Epithelial cell of esophagus (primary cell): ENCODE data around the gene SRPK2.
"Not testable (repeated sequence)": the region's sequence is repeated elsewhere in the genome, so short reads cannot be mapped to it uniquely, and the experiment has no call there.

Source experiments
- DNase-seq: peaks from one replicate; pipeline ENCODE4 v3.0.0; 2010; ENCODE audit warnings: low read depth
- H3K4me3 ChIP-seq: 2 replicates; pipeline ENCODE4 v1.5.1; 2011; ENCODE audit warnings: mild to moderate bottlenecking, low read length, control low read depth
- TF ChIP-seq, protein P1 (sequence below): IDR thresholded peaks from 2 replicates; pipeline ENCODE4 v1.5.1; 2011; ENCODE audit warnings: low read depth, mild to moderate bottlenecking, low read length, control low read depth, inconsistent platforms; ENCODE audit not compliant: insufficient read depth; ENCODE audit errors: missing control alignments

The SRPK2 gene

DNA sequence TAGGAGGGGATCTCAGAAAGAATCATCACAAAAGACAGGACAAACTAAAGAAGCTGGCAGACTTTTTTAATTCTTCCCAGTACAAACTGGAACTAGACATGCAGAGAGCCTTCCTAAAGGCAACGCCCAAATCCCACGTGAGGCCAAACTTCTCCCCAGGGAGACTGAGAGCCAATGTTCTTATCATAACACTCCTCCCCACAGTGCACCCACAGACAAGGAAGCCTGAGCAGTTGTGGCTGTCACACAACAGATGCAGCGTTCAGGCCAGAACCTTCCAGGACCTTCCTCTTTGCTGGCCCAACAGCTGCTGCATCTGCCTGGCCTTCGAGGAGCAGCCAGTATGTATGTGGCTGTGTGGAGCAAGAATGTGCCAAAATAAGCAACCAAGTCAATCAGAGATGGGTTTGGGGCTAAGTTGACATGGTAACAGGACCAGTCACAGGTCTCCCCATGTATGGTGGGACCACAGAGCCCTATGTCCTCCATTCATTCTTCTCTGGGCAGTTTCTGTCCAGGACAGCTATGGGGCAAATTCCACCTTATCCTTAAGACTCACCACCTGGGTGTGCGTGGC is 34.9 kb downstream of the SRPK2 start:
- no peak for DNase-seq
- TF ChIP-seq, protein P1, sequence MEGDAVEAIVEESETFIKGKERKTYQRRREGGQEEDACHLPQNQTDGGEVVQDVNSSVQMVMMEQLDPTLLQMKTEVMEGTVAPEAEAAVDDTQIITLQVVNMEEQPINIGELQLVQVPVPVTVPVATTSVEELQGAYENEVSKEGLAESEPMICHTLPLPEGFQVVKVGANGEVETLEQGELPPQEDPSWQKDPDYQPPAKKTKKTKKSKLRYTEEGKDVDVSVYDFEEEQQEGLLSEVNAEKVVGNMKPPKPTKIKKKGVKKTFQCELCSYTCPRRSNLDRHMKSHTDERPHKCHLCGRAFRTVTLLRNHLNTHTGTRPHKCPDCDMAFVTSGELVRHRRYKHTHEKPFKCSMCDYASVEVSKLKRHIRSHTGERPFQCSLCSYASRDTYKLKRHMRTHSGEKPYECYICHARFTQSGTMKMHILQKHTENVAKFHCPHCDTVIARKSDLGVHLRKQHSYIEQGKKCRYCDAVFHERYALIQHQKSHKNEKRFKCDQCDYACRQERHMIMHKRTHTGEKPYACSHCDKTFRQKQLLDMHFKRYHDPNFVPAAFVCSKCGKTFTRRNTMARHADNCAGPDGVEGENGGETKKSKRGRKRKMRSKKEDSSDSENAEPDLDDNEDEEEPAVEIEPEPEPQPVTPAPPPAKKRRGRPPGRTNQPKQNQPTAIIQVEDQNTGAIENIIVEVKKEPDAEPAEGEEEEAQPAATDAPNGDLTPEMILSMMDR, result no peak
- no peak overlapping the region for H3K4me3 ChIP-seq

DNA sequence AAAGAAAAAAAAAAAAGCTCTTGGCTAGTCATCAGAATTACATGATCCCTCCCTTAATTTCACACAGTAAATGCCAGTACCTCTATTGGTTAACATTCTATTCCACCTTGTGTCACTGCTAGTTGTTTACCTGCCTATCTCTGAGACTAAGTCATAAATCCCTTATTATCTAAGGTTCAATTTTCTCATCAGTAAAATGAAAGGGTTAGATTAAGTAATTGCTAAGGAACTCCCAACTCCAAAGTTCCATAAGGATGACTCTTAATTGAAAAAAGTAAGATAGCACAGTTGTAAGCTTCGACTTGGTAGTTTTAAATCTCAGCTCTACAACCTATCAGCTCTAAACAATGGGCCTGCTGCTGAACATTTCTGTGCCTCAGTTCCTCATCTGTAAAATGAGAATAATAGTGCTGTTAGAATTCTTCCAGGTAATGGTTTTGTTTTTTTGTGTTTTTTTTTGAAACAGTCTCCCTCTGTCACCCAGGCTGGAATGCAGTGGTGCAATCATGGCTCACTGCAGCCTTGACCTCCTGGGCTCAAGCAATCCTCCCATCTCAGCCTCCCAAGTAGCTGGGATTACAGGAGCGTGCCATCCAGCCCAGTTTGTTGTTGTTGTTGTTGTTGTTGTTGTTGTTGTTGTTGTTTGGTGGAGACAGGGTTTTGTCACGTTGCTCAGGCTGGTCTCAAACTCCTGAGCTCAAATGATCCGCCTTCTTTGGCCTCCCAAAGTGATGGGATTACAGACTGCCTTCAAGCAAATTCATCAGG is 35.6 kb downstream of the SRPK2 start:
- no peak for DNase-seq
- TF ChIP-seq, protein P1, result no peak
- H3K4me3 ChIP-seq, result no peak overlapping the region

DNA sequence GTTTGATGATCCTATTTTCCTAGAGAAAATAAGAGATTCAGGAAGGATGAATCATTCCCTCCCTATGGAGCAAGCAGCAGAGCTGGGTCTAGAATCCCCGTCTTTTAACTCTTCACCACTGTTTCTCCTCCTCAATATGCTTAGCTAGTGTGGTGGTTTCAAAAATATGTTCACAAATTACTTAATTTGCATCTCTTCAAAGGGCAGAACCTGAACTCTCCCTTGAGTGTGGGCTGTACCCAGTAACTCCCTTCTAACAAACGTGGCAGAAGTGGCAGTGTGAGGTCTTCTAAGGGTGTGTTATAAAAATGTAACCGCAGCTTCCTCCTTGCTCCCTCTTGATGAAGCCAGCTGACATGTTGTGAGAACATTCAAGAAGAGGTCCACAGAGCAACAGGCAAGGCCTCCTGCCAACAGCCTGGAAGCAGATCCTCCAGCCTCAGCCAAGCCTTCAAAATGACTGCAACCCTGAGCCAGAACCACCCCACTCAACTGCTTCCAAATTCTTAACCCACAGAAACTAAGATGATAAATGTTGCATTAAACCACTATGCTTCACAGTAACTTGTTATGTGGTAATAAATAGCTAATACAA is 36.6 kb downstream of the SRPK2 start:
- TF ChIP-seq, protein P1, result no peak
- peak; percentile 58 for DNase-seq
- H3K4me3 ChIP-seq, result no peak overlapping the region

DNA sequence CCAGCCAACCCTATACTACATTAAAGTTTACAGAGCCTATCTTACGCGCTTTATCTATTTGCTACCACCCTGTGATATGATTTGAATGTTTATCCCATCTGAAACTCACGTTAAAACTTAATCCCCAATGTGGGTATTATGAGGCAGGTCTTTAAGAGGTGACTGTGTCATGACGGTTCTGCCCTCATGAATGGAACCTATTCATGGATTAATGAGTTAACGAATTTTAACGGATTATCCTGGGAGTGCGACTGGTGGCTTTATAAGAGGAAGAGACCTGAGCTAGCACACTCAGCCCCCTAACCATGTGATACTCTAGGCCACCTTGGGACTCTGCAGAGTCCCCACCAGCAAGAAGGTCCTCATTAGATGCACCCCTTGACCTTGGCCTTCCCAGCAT is 37.8 kb downstream of the SRPK2 start:
- H3K4me3 ChIP-seq, result no peak overlapping the region
- TF ChIP-seq, protein P1, result no peak
- no peak for DNase-seq

DNA sequence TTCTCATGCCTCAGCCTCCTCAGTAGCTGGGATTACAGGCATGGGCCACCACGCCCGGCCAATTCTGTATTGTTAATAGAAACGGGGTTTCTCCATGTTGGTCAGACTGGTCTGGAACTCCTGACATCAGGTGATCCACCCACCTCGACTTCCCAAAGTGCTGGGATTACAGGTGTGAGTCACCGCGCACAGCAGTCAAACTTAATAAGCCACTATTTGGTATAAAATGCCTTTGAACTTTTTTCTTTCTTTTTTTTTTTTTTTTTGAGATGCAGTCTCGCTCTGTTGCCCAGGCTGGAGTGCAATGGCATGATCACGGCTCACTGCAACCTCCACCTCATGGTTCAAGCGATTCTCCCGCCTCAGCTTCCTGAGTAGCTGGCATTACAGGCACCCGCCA is 40.5 kb downstream of the SRPK2 start:
- DNase-seq, result peak; percentile 12
- not testable (repeated sequence) for H3K4me3 ChIP-seq

DNA sequence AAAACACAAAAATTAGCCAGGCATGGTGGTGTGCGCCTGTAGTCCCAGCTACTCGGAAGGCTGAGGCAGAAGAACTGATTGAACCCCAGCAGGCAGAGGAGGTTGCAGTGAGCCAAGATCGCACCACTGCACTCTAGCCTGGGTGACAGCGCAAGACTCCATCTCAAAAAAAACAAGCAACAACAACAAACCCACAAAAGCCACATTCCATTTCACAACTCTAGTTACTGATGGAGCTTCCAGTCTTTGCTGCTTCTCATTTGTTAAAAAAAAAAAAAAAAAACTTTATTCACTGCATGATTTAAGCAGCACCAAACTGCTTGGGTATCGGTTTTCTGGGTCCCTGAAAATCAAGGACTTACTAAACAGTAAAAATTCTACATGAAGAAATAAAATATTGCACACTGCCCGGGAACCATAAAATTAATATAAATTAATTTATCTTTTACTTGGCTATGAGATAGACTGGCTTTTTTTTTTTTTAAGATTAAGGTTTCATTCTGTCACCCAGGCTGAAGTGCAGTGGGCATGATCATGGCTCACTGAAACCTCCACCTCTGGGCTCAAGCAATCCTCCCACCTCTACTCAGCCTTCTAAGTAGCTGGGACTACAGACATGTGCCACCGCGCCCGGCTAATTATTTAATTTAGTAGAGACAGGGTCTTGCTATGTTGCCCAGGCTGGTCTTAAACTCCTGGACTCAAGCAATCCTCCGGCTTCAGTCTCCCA is 42.0 kb downstream of the SRPK2 start:
- TF ChIP-seq, protein P1, result no peak
- no peak for DNase-seq
- H3K4me3 ChIP-seq, result no peak overlapping the region

DNA sequence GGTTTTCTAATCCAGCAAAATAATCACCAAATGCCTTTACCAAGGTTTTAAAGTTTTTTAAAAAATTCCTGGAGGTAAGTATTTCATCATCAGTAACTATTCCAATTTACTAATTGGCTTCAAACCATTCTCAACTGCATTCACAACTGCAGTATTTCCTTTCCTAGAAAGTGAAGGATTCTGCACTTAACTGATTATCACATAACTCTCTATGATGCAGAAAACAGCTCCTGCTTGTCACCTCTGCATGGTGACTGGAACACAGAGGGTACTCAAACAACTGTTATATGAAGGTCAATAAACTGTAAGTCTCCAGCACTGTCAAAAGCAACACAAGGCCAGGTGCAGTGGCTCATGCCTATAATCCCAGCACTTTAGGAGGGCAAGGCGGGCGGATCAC is 42.6 kb downstream of the SRPK2 start:
- no peak overlapping the region for H3K4me3 ChIP-seq
- TF ChIP-seq, protein P1, result no peak
- DNase-seq, result no peak
